ENCODE measurements around the gene NADK. TPM values are rescaled to one million over a fixed set of nuclear protein-coding genes. Genes with fewer than 3 reads are reported as not detected.

Gene NADK
- total and polyA plus RNA-seq, 12 donors, result 15.2 to 40.2 (median 22.6) TPM

GRCh38 chr1:1802871-1803270 is 24.6 kb upstream of the NADK start:
- peaks cover 0 to 37% (median 18%) of the 10 kb centered on the region in 9 donors for H3K4me1 ChIP-seq
- no peaks in the 10 kb centered on the region for H3K9me3 ChIP-seq
- intact Hi-C loops (cut with DNase I), result no loop called here
- no peak overlapping the region for H3K4me3 ChIP-seq
- H3K27me3 ChIP-seq, result no peaks in the 10 kb centered on the region
- 97 to 98% methylated on average over 1 of the region's 1 CpG for WGBS, 2 donors
- ATAC-seq (no peak), DNase-seq (no peak)
- peaks cover 0 to 99% (median 43%) of the 10 kb centered on the region in 9 donors for H3K36me3 ChIP-seq
- no peak overlapping the region for H3K27ac ChIP-seq
- TF ChIP-seq CTCF (IDR thresholded peaks at IDR 0.05), result no peak

- H3K9me3 ChIP-seq, result no peaks in the 10 kb centered on the region
- no peaks in the 10 kb centered on the region for H3K27me3 ChIP-seq
- peaks cover 0 to 99% (median 50%) of the 10 kb centered on the region in 9 donors for H3K36me3 ChIP-seq
- DNase-seq (no peak), ATAC-seq (no peak)
- WGBS, 2 donors, result 74 to 77% methylated on average over 5 of the region's 5 CpGs
- no peak overlapping the region for H3K4me3 ChIP-seq
- no peak overlapping the region for H3K27ac ChIP-seq
- H3K4me1 ChIP-seq, result peaks cover 0 to 24% (median 17%) of the 10 kb centered on the region in 9 donors
- TF ChIP-seq CTCF (IDR thresholded peaks at IDR 0.05), result no peak
- intact Hi-C loops (cut with DNase I), result loop anchor here in 1 of 10 donors (10.0 kb wide), 1 partner anchor 95 kb away; the partner anchor contains the start of gene GNB1
Measured at GRCh38 chr1:1799716-1800115, 21.4 kb upstream of the NADK start.

GRCh38 chr1:1797731-1798341 is 19.6 kb upstream of the NADK start:
- H3K27me3 ChIP-seq, result no peaks in the 10 kb centered on the region
- intact Hi-C loops (cut with DNase I), result loop anchor here in 1 of 10 donors (10.0 kb wide), 1 partner anchor 97 kb away; the partner anchor contains the start of gene GNB1
- WGBS, 2 donors, result 94 to 95% methylated on average over 11 of the region's 11 CpGs
- H3K4me1 ChIP-seq, result peaks cover 0 to 24% (median 17%) of the 10 kb centered on the region in 9 donors
- H3K9me3 ChIP-seq, result no peaks in the 10 kb centered on the region
- peaks cover 0 to 99% (median 31%) of the 10 kb centered on the region in 9 donors for H3K36me3 ChIP-seq
- H3K4me3 ChIP-seq, result no peak overlapping the region
- no peak overlapping the region for H3K27ac ChIP-seq
- DNase-seq, result no peak
- no peak for TF ChIP-seq CTCF (IDR thresholded peaks at IDR 0.05)
- no peak for ATAC-seq

GRCh38 chr1:1796466-1796865 is 18.2 kb upstream of the NADK start:
- Histone ChIP-seq H3K27me3 (no peaks in the 10 kb centered on the region), H3K27ac (no peak overlapping the region), H3K9me3 (no peaks in the 10 kb centered on the region), H3K4me3 (no peak overlapping the region), H3K36me3 (peaks cover 0 to 99% (median 23%) of the 10 kb centered on the region in 9 donors), H3K4me1 (peaks cover 0 to 23% (median 17%) of the 10 kb centered on the region in 9 donors)
- whole genome bisulfite sequencing, 2 donors, result 86 to 87% methylated on average over 5 of the region's 5 CpGs
- ATAC-seq, result peak in 3 of 8 donors; percentile 22 to 29 (median 25)
- intact Hi-C loops (cut with DNase I), result loop anchor here in 1 of 10 donors (10.0 kb wide), 1 partner anchor 98 kb away; the partner anchor contains the start of gene GNB1
- TF ChIP-seq CTCF (IDR thresholded peaks at IDR 0.05), result peak in 4 of 9 donors; percentile 18 to 30 (median 23)
- DNase-seq, result no peak
